Endothelial cell of coronary artery (primary cell): ENCODE data around the gene A4GNT. TPM values are rescaled to one million over a fixed set of nuclear protein-coding genes. Genes with fewer than 3 reads are reported as not detected.

Source experiments
- total RNA-seq: library from RNA; depleted of rRNA; stranded (reverse); fragments of >200 nt; gene quantifications from 2 replicates; pipeline ENCODE4 v1.2.3, GENCODE V29; 2014

The A4GNT gene
- not detected in 2 replicates for total RNA-seq

DNA sequence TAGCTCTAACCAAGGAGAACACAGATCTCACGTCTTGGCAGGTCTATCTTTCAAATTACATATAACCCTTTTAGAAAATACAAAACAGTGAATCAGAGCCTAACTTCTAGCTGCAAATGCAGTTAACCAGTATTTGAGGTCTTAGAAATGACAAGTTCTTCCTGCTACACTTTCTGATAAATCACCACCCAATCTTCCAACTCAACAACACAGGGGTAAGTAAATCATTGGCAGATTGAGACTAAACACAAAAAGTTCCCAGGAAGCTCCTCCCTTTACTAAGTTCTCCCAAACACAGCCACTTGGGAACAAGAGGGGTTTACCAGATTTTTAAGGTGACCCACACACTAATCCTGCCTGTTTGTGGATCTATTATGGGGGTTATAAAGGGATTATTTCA lies at the start of gene A4GNT:
A4GNT (minus strand) TSS at position 152 of the 400 bp plus-strand sequence. CDS start 1,134 bp downstream, outside the sequence.

DNA sequence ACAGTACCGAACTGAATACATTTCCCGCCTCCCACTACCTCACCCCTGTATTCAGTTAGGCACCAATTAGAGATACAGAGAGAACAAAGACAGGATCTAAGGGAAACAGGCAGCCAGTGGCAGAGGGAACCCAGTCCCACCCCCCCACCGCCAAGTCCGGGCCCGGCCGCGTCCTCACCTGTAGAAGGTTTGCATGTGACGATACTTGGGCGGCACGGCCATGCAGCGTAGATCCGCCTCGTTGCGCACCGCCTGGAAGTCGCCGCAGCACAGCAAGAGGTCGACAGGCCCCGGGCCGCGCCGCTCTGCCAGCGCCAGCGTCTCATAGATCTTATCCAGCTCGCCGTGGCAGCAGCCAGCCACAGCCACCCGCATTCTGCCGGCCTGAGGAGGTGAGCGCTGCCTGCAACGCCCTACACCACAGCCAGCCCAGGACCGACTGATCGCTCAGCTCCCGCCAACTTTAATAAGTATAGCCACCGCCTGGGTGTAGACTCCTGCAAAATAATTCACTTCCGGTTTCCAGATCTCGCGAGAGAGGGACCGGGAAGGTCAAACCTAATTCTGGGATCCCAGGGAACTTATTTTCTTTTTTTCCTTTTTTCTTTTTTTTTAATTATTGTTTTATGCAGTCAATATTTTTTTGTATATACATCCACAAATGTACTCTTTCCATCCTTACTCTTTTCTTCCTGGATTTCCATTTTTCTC lies 42.4 kb upstream of the A4GNT start, which contains the start of gene DBR1:
DBR1 (minus strand) TSS at position 501 of the 711 bp plus-strand sequence; CDS start at position 375, 126 bp downstream.

DNA sequence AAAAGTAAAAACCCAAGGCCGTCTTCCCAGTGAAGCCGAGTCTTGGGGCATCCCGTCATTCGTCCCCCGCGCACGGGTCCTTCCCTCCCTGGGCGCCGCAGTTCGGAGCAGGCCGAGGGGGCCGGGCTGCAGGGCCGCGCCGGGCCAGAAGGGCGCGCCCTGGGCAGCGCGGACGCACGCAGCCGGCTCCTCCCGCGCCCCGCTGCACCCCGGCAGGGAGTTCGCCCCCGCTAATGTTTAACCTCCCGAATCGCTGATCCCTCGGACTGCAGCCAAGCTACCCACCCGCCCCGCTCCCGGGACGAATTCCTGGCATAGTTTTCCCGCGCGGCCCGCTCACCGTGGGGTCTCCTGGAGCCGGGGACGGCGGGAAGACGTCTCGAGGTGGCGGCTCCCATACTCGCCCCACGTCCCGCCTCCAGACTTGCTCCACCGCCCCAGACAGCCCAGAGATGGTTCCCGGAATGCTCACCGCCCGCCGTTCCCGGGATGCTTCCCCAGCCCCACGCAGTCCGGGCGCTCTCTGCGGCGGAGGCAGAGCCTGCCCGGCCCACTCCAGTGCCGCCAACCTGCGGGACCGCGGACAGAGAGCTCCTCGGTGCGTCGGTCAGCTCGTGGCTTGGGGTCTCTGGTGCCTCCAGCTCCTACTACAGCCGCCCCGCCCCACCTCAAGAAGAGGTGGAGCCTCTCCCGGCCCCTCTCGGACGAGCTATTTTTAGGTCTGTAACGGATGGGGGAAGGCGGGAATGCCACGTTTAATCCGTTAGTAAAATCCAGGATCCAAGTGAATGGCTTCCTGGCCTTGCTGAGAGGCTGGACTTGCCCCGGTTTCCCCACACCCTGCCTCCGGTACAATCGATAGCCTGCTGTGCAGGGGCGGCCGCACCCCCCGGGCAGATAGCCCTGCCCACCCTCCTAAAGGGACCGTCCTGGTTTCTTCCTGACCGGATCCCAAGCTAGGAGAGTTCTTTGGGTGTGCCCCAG lies 16.9 kb downstream of the A4GNT start, which contains the start of gene DZIP1L:
DZIP1L (minus strand) TSS at position 621 of the 984 bp plus-strand sequence. CDS start 11,637 bp downstream, outside the sequence.

Other genes starting within 250 kb of the A4GNT start
- gene CLDN18, start 122.2 kb downstream of the A4GNT start, total RNA-seq, result not detected in 2 replicates
- gene DZIP1L, start 16.8 kb downstream of the A4GNT start, total RNA-seq, result 5.9 and 15.2 TPM in 2 replicates
- 15.0 and 19.4 TPM in 2 replicates for gene DBR1, start 42.5 kb upstream of the A4GNT start, total RNA-seq
- gene ARMC8, start 54.9 kb upstream of the A4GNT start, total RNA-seq, result 38.1 and 55.7 TPM in 2 replicates
- 0.27 TPM in 1 of 2 replicates, not detected in the other for gene NME9, start 197.5 kb upstream of the A4GNT start, total RNA-seq
- 7.0 and 21.6 TPM in 2 replicates for gene MRAS, start 216.2 kb upstream of the A4GNT start, total RNA-seq